PC-9 (cell line): ENCODE data around the gene KLK3.

Experiments
- CTCF ChIP-seq: fragments of 200-600 bp; sonication (generic); conservative IDR thresholded peaks from 2 replicates; pipeline ENCODE4 v1.6.1; 2017; ENCODE audit warnings: mixed run types, antibody characterized with exemption, mild to moderate bottlenecking, moderate library complexity
- EZH2 ChIP-seq: fragments of 200-600 bp; sonication (generic); IDR thresholded peaks from 2 replicates; pipeline ENCODE4 v1.8.0; 2017; ENCODE audit warnings: antibody characterized with exemption, low read depth

GRCh38 chr19:50831026-50831396, 23.7 kb upstream of the KLK3 start:
- no peak for TF ChIP-seq CTCF
- TF ChIP-seq EZH2 = no peak
